ENCODE measurements around the gene TNFRSF8.

The TNFRSF8 gene

GRCh38 chr1:12185918-12186678, 123.0 kb downstream of the TNFRSF8 start:
- DNase-seq = no peak

GRCh38 chr1:12186679-12186985, 123.5 kb downstream of the TNFRSF8 start:
- no peak for DNase-seq

GRCh38 chr1:12188115-12188514, 125.0 kb downstream of the TNFRSF8 start:
- DNase-seq = no peak

GRCh38 chr1:12188657-12189327, 125.7 kb downstream of the TNFRSF8 start:
- DNase-seq = no peak

- DNase-seq = no peak
Measured at GRCh38 chr1:12189328-12189682, 126.2 kb downstream of the TNFRSF8 start.

- DNase-seq = no peak
Measured at GRCh38 chr1:12191242-12192032, 128.3 kb downstream of the TNFRSF8 start.
